Measurements from ENCODE around the gene NDUFV3.
"Not testable (repeated sequence)": the region's sequence is repeated elsewhere in the genome, so short reads cannot be mapped to it uniquely, and the experiment has no call there.

NDUFV3 gene

DNA sequence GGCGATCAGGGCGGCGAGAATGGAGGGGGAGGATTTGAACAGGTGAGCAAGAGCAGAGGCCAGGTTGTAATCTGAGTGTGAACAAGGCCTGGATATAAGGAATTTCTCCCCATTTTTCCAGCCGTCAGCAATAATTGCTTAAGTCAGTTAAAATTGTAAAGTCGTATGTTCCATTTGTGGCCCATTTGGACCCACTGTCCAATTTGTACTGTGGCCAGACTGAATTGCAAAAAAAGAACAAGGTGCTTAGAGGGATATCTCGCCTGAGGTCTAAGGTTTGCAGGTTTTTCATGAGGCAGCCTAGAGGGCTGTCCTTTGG is 31.3 kb downstream of the NDUFV3 start:
- H3K27ac ChIP-seq: peak overlapping the region; percentile 65
- TF ChIP-seq ZFX (IDR thresholded peaks at IDR 0.05; ENCODE audit: borderline replicate concordance): no peak
- TF ChIP-seq, protein P1, sequence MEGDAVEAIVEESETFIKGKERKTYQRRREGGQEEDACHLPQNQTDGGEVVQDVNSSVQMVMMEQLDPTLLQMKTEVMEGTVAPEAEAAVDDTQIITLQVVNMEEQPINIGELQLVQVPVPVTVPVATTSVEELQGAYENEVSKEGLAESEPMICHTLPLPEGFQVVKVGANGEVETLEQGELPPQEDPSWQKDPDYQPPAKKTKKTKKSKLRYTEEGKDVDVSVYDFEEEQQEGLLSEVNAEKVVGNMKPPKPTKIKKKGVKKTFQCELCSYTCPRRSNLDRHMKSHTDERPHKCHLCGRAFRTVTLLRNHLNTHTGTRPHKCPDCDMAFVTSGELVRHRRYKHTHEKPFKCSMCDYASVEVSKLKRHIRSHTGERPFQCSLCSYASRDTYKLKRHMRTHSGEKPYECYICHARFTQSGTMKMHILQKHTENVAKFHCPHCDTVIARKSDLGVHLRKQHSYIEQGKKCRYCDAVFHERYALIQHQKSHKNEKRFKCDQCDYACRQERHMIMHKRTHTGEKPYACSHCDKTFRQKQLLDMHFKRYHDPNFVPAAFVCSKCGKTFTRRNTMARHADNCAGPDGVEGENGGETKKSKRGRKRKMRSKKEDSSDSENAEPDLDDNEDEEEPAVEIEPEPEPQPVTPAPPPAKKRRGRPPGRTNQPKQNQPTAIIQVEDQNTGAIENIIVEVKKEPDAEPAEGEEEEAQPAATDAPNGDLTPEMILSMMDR (IDR thresholded peaks at IDR 0.05): no peak

- H3K27ac ChIP-seq: peak within 1 kb of the TSS; percentile 65
Measured at GRCh38 chr21:42925114-42925926, 32.2 kb downstream of the NDUFV3 start, which contains the start of gene ERVH48-1. ERVH48-1 (minus strand) TSS chr21:42925630; CDS start chr21:42919006, 6,624 bp downstream.

DNA sequence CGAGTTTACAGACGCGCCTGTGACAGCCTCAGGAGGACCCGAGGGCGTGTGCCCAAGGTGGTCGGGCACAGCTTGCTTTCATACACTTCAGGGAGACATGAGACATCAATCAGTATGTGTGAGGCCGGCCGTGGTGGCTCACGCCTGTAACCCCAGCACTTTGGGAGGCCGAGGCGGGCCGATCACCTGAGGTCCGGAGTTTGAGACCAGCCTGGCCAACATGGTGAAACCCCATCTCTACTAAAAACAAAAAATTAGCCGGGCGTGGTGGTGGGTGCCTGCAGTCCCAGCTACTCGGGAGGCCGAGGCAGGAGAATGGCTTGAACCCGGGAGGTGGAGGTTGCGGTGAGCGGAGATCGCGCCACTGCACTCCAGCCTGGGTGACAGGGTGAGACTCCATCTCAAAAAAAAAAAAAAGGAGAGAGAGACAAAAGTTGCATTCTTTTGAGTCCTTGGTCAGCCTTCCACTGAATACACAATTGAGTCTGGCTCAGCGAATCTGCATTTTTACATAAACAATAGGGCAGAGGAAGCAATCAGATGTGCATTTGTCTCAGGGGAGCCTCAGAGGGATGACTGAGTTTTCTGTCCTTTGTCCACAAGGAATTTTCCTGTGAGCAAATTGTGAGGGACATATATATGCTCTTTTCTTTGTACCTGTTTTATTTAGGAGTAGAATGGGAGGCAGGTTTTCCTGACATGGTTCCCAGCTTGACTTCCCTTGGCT is 34.5 kb downstream of the NDUFV3 start:
- H3K27ac ChIP-seq: not testable (repeated sequence)

More at GRCh38 chr21:42925114-42925926, 32.2 kb downstream of the NDUFV3 start, which contains the start of gene ERVH48-1:
- TF ChIP-seq ZFX (IDR thresholded peaks at IDR 0.05; ENCODE audit: borderline replicate concordance): no peak
- TF ChIP-seq, protein P1 (IDR thresholded peaks at IDR 0.05): no peak

- no peak for TF ChIP-seq ZFX (IDR thresholded peaks at IDR 0.05; ENCODE audit: borderline replicate concordance)
- TF ChIP-seq, protein P1 (IDR thresholded peaks at IDR 0.05): no peak
- H3K27ac ChIP-seq: no peak overlapping the region
Measured at GRCh38 chr21:42929969-42930368, 36.9 kb downstream of the NDUFV3 start.

DNA sequence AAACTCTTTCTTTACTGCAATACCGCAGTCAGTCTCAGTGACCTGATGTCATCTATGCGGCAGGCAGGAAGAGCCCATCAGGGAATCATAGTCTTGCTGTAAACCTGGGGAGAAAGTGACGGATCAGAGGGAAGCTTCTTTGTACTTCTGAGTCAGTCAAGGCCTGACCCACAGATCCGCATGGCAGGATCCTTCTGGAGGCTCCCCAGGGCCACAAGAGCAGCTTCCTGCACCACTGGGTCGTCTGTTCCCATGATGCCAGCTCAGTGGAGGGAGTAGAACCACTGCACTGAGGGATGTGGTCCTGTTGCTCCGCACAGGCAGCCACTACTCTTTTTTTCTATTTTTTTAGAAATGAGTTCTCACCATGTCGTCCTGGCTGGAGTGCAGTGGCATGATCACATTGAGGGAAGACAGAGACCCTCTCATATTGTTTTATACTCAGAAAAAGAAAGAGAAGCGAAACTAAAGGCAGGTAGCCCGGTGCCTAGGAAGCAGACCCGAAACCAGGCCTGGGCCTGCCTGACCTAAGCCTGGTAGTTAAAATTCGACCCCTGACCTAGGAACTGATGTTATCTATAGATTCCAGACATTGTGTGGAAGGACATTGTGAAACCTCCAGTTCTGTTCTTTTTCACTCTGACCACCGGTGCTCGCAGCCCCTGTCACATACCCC is 38.6 kb downstream of the NDUFV3 start:
- TF ChIP-seq, protein P1 (IDR thresholded peaks at IDR 0.05): no peak
- no peak for TF ChIP-seq ZFX (IDR thresholded peaks at IDR 0.05; ENCODE audit: borderline replicate concordance)
- H3K27ac ChIP-seq: no peak overlapping the region

GRCh38 chr21:42932378-42933136 is 39.4 kb downstream of the NDUFV3 start:
- H3K27ac ChIP-seq: 0 out of 2 replicates have a peak overlapping the region, but pooled peaks have one; percentile 12

GRCh38 chr21:42933137-42933970 is 40.2 kb downstream of the NDUFV3 start:
- H3K27ac ChIP-seq: 0 out of 2 replicates have a peak overlapping the region, but pooled peaks have one; percentile 12

- not testable (repeated sequence) for H3K27ac ChIP-seq
Measured at GRCh38 chr21:42933973-42934372, 40.9 kb downstream of the NDUFV3 start.

- not testable (repeated sequence) for H3K27ac ChIP-seq
Measured at GRCh38 chr21:42936360-42936759, 43.3 kb downstream of the NDUFV3 start.

DNA sequence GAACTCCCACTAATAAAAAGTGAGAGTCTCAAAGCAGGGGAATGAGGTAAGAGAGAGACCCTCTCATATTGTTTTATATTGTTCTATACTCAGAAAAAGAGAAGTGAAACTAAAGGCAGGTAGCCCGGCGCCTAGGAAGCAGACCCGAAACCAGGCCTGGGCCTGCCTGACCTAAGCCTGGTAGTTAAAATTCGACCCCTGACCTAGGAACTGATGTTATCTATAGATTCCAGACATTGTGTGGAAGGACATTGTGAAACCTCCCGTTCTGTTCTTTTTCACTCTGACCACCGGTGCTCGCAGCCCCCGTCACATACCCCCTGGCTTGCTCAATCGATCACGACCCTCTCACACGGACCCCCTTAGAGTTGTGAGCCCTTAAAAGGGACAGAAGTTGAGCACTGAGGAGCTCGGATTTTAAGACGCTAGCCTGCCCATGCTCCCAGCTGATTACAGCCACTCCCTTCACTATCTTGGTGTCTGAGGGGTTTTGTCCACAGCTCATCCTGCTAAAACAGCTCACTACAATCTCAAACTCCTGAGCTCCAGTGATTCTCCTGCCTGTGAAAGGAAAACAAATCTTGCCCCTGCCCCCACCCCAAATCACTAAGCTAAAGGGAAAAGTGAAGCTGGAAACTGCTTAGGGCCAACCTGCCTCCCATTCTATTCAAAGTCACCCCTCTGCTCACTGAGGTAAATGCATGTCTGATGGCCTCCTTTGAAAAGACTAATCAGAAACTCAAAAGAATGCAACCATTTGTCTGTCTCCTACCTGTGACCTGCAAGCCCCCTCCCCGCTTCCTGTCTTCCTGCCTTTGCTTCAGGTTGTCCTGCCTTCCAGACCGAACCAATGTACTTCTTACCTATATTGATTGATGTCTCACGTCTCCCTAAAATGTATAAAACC is 44.2 kb downstream of the NDUFV3 start:
- H3K27ac ChIP-seq: not testable (repeated sequence)
